HG03457 (cell line): Measurements from ENCODE around the gene SYNE1.
A peak's percentile ranks its signal among the peaks of the same experiment; 100 is the strongest.
"Not testable (repeated sequence)": the region's sequence is repeated elsewhere in the genome, so short reads cannot be mapped to it uniquely, and the experiment has no call there.

Experiments
- ATAC-seq: cut with Tn5 transposase; IDR thresholded peaks from one replicate; pipeline ENCODE4 v1.9.1; 2021; ENCODE audit warnings: moderate number of reproducible peaks; ENCODE audit not compliant: unreplicated experiment

Gene SYNE1

DNA sequence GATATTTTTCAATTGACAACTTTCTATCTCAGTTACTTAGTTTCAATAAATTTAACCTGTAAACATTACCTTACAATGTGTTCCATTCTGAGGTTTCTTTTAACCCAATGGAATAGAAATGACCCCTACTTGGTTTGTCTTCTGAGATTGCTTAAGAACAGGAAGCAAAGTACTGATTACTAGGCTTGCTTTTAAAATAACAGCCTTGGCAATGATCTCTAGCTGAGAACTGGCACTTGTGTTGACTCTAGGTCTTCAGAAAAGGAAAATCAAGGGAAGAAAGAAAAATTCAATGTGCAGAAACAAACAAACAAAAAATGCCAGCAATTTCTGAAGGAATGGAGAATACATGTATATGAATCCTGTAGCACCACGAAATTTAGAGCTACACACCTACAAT is 66.1 kb downstream of the SYNE1 start:
- ATAC-seq, result no peak

DNA sequence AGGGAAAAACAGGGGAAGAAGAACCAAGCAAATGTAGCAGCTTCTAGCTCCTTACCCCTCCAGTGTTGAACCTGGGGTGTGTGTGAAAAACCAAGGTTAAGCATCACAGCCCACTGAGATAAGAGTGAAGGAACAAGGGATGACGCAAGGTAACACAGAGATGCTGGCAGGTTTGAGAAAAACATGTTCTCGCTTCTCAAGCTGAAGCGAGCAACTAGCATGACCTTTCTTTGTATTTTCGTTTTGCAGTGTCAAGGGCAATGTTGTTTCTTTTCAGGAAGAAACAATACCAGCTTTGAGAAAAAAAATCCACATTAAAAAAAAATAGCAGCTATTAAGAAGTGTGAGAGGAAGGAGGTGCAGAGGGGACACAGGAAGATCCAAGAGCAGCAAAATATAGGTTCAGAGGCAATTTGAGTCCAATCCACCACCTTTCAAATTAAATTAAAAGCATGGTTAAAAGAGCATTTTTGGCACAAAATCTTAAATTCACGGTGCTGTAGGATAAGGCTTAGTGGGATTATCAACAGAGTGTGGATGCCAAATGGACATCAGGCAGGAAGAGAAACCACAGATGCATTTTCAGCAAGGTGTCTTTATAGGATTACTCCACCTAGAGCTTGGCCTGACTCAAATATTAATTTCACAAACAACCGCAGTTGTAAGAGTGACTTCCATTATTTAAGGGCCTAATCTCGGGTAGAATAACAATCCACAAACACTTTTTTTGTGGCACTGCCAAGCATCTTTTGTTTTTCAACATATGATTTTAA is 70.9 kb downstream of the SYNE1 start:
- no peak for ATAC-seq

DNA sequence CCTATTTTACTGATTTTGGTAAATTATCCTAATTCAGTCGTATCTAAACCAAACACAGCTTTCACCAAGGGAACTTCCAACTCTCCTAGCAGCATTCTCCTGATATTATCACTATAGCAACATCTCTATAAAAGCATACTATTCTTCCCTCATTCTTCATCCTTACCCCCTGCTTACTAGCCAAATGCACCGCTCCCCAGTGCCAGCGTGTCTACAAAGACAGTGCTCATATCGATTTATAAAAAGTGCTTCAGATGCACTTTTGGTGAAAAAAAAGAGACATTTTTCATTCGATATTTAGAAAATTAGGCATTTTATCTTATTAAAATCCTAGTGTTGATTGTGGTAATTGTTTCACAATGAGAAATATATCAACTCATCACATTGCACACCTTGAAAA is 74.0 kb downstream of the SYNE1 start:
- ATAC-seq, result no peak

DNA sequence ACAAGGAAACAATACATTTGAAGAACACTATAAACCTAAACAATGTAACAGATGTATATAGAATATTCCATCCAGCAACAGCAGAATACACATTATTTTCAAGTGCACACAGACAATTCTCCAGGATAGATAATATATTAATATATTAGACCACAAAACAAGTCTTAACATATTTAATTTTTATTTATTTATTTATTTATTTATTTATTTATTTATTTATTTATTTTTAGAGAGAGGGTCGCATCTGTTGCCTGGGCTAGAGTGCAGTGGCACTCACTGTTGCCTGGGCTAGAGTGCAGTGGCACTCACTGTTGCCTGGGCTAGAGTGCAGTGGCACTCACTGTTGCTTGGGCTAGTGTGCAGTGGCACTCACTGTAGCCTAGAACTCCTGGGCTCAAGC is 78.4 kb downstream of the SYNE1 start:
- not testable (repeated sequence) for ATAC-seq

DNA sequence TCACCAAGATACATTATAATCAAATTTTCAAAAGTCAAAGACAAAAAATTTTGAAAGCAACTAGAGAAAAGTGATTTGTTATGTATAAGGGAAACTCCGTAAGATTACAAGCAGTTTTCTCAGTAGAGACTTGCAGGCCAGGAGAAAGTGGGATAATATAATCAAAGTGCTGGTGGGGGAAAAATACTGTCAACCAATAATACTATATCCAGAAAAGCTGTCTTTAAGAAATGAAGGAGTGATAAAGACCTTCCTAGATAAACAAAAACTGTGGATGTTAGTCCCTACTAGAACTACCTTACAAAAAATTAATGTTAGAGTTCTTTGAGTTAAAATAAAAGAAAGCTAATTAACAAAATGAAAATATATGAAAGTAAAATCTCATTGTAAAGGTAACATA is 79.7 kb downstream of the SYNE1 start:
- no peak for ATAC-seq

- no peak for ATAC-seq
Measured at GRCh38 chr6:152554851-152555250, 82.3 kb downstream of the SYNE1 start.

DNA sequence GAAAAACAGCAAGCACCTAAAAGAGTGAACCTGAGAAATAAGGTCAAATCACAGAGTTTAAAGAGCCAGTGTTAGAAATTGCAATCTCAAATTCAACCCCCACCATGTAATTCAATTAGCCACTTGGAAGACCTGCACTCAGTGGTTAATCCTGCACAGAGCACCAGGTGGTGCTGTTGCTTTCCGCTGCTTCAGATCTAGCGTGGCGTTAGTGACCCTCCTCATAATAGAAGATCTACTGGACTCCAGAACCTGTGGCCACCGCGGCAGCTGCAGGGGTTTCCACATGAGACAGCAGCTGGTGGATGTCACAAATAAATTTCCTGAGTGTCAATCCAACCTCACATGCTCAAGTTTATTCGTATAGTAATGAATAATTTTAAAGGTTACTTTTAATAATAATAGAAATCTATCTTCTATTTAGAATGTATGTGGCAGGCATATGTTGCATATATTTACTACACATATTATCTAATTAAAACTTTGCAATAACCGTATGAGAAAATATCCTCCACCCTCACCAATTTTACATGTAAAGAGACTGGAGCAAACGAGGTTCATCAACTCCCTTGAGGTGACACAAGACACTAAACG is 84.4 kb downstream of the SYNE1 start:
- peak; percentile 85 for ATAC-seq

DNA sequence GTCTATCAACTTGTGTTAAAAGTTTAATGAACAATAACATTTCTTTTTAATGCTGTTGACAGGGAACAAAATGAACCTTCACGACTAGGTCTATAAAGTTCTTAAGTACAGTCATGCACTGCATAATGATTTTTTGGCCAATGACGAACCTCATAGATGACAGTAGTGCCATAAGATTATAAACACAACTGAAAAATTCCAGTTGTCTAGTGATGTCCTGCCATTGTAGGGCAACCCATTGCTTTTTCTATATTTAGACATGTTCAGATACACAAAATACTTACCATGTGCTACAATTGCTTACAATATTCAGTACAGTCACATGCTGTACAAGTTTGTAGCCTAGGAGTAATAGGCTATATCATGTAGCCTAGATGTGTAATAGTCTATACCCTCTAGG is 93.6 kb downstream of the SYNE1 start:
- ATAC-seq, result no peak

DNA sequence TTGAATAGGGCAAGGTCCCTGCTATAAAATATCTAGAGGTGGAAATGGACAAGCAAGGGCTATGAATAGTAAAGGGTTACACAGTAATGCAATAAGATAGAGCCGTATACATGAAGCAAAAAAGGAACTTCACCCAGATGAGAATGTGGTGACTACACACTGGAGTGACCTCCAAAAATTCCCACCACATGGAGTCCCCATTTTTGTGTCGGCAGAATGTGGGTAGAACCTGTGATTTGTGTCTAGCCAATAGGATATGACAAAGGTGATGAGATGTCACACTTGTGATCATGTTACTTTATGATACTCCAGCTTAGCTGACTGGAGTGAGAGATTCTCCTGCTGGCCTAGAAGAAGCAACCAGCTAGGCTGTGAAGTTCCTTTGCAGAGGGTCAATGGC is 96.8 kb downstream of the SYNE1 start:
- ATAC-seq, result no peak

DNA sequence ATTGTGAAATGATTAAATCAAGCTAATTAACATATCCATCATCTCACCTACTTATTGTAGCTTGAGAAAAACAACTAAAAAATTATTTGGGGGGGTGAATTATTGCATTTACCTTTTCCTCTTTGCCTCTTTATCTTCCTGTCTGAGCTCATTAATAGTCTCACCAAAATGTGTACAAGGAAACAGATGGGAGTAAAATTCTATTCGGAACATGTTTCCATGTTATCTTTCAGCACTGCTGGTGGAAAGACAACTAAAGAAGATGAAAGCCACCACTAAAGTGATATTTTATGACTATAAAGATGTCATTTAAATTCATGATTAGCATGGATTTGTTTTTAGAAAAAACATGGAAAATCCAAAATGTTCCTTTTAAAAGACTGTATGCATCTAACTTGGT is 102.6 kb downstream of the SYNE1 start:
- no peak for ATAC-seq

DNA sequence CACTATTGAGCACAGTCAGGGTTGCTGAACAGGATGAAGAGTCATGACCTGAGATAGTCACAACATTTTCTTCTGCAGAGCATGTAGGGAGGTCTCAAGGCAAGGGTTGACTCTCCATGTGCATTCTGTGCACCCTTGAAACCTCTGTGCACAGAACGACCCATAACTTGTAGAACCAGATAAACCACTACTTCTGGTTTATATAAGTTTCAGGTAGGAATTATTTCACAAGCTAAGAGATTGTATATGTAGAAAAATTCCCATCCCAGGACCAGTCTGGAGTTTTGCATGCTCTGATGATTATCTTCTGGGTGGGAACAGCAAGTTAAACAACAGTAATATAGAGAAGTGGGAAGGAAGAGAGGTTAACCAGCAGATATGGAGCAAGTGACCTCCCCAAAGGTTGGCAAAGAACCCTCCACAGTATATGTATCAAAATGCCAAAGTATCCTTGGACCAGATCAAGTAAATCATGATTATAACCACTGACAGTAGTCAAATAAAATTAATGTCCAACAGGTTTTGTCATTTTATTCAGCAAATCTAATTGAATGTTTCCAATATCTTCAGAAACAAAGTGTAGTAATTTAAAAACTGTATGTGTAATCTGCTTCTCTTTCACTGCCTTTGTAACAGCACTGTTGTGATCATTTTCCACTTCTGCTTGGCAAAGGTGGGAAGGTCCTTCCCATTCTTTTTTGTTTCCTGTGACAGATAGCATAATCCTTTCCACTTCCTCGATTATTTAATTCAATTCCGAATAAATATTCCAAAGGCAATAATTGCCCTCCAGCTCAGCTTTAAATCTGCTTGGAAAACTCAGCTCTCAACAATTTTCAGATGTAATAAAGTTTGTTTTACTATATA is 104.4 kb downstream of the SYNE1 start:
- no peak for ATAC-seq

DNA sequence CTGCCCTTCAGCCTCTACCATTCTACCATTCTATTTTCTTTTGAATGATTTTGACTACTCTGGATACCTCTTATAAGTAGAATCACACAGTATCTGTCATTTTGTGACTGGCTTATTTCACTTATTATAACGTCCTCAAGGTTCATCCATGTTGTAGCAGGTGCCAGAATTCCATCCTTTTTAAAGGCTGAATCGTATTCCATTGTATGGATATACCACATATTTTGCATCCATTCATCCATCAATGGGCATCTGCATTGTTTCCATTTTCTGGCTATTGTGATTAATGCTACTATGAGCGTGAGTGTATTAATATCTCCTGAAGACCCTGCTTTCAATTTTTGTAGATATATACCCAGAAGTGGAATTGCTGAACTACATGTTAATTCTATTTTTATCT is 105.5 kb downstream of the SYNE1 start:
- no peak for ATAC-seq

DNA sequence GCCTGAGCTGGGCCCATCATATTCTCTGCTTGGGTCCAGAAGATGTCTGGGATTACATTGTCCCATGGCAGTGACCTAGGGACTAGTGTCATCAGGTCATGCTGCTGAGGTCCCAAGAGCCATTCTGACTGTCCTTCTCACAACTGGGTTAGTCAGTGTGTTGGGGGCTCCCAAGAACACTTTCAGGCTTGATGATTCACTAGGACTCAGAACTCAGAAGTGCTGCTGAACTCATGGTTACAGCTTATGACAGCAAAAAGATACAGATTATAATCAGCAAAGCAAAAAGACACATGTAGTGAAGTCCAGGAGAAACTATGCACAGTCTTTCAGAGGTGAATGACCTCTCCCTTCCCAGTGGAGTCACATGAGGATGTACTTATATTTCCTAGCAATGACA is 107.8 kb downstream of the SYNE1 start:
- ATAC-seq, result no peak

DNA sequence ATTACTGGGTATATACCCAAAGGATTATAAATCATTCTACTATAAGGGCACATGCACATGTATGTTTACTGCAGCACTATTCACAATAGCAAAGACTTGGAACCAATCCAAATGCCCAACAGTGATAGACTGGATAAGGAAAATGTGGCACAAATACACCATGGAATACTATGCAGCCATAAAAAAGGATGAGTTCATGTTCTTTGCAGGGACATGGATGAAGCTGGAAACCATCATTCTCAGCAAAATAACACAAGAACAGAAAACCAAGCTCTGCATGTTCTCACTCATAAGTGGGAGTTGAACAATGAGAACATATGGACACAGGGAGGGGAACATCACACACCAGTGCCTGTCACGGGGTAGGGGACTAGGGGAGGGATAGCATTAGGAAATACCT is 123.0 kb downstream of the SYNE1 start:
- ATAC-seq, result not testable (repeated sequence)

GRCh38 chr6:152509916-152510315 is 127.2 kb downstream of the SYNE1 start:
- ATAC-seq, result no peak

GRCh38 chr6:152508477-152508876 is 128.7 kb downstream of the SYNE1 start:
- ATAC-seq, result no peak

GRCh38 chr6:152503546-152503945 is 133.6 kb downstream of the SYNE1 start:
- ATAC-seq, result no peak

DNA sequence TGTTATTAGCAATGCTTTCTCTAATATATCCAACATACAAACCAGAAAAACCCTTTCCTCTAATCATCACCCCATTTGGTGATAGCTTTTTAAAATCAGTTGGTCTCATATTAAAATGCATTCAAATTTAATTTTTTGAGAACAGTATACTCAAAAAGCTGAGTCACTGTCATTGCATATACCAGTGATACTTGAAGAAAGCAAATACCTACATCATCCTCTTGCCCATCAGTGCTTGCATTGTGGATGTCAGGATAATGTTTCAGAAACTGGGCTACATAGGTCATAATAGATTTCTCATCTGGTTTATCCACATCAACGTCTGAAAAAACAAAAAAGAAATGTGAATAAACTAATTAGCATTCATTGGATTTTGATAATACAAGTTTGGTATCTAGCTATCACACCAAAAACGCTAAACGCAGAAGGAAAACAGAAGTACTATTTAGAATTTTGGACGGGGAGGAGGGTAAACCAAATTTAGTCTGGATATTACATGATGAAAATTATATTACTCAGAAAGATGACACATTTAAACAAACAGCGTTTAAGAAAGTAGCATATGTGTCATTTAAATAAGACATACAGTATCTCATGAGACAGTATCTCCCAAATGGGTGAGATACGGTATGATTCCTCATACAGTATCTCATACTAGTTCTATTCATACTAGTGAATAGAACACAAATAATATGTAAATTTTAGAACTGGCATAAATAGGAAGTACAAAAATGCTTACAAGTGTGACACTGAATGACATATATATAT is 134.6 kb downstream of the SYNE1 start:
- no peak for ATAC-seq

- no peak for ATAC-seq
Measured at GRCh38 chr6:152499931-152500330, 137.2 kb downstream of the SYNE1 start.

- no peak for ATAC-seq
Measured at GRCh38 chr6:152496731-152497130, 140.4 kb downstream of the SYNE1 start.

DNA sequence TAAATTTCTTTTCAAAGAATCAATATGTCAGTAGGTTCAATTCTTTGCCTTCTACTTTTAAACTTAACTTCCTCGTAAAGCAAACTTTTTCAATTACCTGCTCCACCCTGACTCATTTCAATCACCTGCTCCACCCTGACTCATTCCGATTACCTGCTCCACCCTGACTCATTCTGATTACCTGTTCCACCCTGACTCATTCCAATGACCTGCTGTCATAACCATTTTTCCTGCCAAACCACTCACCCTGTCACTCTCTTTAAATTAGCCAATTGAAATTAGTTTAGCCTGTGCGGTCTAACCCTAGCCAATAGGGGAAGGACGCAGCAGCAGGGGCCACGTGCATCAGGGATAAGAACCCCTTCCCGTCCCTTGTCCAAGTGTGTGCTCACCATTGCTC is 141.7 kb downstream of the SYNE1 start:
- ATAC-seq, result not testable (repeated sequence)
